HG03571 (cell line): Measurements from ENCODE around the gene NR1H3.
"Not testable (repeated sequence)": the region's sequence is repeated elsewhere in the genome, so short reads cannot be mapped to it uniquely, and the experiment has no call there.

Experiments used
- ATAC-seq: cut with Tn5 transposase; IDR thresholded peaks from one replicate; pipeline ENCODE4 v1.9.1; 2021; ENCODE audit not compliant: unreplicated experiment

NR1H3 gene

DNA sequence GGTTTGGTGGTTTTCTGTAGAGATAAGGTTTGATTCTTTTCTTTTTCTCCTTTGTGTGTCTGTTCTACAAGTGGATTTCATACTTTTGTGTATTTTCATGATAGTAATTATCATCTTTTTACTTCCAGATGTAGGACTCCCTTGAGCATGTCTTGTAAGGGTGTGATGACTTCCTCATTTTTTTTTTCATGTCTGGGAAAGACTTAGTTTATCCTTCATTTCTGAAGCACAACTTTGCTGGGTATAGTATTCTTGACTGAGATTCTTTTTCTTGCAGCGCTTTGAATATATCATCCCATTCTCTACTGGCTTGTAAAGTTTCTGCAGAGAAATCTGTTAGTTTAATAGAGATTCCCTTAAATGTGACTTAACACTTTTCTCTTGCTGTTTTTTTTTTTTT lies 45.1 kb downstream of the NR1H3 start:
- no peak for ATAC-seq

DNA sequence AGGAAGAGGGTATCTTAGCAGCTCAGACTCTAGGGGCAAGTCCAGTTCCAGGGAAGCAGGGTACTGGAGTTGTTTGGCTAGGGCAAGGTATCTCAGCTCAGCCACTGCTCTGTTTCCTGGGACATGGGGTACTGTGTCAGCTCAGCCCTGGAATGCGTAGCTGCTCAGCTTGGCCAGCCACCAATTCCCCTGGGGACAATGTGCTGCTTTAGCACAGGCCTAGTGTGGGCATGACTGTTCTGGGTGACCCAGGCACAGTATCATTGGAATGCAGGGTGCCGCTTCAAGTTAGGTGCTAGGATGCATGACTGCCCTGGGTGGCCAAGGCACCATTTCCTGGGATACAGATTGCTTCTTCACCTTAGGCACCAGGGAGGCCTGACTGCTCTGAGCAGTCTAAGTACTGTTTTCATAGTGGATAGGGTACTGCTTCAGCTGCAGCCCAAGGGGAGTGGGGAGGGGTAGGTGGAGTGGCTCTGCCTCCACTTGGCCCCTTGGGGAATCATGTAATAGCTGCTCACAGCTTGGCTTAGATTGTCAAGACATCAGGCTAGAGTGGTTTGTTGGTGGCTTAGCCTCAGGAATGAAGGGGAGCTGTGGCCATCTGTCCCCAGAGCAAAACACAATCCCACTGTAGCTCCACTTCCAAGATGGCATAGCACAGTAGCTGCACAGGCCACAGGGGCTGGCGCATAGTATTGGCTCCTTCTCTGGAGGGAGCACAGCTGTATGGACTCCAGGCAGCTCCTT lies 48.1 kb downstream of the NR1H3 start:
- no peak for ATAC-seq

DNA sequence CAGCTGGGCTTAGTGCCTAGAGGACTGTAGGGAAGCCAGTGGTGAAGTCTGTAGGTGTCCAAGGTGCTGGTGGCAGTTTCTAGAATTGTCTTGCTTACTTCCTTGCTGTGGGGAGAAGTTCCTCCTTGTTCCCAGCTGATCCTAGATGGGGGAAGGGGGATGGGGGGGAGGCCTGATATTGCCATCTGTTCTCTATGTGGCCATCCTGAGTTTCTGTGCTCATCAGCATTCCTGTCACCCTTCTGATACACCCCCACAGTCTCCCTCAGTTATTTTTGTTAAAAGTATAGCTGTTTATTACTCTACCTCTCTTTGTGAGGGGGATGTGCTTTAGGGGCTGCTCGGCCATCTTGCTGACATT lies 48.7 kb downstream of the NR1H3 start:
- ATAC-seq, result no peak

DNA sequence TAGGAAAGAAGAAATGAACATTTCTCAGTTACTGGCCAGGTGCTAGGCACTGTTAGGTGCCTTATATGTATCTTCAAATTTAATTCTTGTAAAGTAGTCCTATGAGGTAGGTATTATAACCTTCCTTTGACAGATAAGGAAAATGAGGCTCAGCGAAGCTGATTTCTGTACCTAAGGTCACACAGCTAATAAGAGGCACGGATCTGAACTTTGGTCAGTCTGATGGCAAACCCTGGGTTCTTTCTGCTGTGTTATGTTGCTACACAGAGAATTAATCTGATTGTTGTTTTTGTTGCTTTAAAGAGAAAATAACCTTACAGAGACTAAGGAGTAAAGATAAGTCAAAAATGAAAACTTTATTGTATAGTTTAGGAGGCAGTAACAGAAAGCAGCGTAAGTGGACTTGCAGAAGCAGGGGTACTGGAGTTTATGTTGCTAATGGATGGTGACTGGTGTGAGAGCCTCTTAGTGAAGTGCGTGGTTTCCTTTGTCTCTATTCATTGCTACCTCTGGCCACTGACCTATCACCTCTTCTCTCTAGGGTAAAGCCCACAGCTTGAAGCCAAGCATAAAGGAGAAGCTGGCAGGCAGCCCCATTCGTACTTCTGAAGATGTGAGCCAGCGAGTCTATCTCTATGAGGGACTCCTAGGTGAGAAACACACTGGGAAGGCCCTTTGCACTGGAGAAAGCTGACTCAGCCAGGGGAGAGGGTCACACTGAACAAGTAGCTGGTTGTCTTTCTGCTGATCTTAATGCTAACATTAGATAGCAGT lies 50.4 kb downstream of the NR1H3 start:
- ATAC-seq, result no peak

DNA sequence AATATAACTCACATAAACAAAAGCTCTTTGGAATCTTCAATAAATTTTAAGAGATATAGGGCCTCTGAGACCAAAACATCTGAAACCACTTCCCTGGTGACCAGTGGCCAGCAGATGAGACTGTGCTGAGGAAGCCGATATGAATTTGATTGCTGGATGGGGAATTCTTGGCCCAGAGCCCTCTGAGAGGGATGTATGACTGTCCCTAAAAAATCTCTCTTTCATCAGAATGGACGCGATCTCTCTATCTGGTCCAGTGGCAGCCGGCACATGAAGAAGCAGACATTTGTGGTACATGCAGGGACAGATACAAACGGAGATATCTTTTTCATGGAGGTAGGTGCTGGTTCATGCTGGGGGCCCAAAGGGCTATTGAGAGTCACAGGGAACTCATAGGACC lies 57.2 kb downstream of the NR1H3 start:
- ATAC-seq, result no peak

DNA sequence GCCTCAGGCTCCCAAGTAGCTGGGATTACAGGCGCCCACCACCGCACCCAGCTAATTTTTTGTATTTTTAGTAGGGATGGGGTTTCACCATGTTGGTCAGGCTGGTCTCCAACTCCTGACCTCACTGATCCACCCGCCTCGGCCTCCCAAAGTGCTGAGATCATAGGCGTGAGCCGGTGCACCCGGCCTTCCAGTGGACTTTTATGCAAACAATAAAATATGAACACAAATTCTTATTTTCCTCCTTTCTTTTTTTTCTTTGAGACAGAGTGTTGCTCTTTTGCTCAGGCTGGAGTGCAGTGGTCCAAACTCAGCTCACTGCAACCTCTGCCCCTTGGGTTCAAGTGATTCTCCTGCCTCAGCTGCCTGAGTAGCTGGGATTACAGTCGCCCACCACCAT lies 58.7 kb downstream of the NR1H3 start:
- not testable (repeated sequence) for ATAC-seq

DNA sequence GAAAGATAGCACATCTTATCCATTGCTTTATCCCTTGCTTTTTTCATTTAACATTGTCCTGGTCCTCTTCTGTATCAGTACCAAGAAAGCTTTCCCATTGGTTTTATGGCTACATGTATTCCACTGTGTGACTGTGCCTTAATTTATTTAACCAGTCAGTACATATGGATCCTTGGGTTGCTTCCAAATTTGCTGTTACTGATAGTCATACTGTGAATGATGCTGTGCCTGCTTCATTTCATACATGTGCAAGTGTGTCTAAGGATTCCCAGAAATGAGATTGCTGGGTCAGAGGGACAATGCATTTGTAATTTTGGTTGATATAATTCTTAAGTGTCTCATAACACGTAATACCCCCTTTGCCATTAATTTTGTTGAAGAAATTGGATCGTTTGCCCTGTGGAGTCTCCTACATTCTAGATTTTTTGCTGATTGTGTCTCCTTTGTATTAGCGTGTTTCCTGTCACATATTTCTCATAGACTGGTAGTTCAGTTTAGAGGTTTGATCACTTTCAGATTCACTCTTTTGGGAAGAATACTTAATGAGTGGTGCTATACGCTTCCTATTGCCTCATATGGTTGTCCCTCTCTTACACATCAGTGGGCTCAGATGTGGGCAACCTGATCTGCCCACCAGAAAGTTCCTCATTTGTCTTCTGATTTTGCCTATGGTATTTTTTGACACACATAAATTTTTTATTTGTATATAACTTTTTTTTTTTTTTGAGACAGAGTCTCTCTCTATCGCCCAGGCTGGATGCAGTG lies 59.5 kb downstream of the NR1H3 start:
- no peak for ATAC-seq

DNA sequence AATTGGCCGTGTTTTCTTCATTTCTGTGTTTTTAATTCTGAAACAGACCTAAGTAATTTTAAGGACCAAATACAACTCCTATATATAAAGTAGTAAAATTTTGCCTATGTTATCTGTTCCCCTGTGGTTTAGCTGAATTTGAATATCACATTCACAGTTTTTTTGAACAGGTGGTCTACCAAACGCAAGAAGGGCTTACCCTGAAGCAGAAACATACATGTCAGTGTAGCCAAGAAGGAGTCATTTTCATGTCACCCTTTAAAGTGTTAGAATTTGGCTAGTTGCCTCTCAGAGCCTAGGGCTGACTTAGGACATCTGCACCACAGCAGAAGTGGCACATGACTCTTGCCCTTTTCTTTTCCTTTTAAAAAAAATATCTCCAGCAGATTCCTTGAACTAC lies 60.4 kb downstream of the NR1H3 start:
- no peak for ATAC-seq
